Suppressor macrophage treated with lipopolysaccharide for 4 hours (primary cell): ENCODE results near the gene GRPEL2.

ENCODE experiments used
- DNase-seq: peaks from one replicate; pipeline ENCODE4 v3.0.0-alpha.2; 2020

The GRPEL2 gene, protein sequence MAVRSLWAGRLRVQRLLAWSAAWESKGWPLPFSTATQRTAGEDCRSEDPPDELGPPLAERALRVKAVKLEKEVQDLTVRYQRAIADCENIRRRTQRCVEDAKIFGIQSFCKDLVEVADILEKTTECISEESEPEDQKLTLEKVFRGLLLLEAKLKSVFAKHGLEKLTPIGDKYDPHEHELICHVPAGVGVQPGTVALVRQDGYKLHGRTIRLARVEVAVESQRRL

GRCh38 chr5:149345147-149345891, at the start of gene GRPEL2:
Gene GRPEL2, plus strand, starts transcription at chr5:149345499. Its CDS starts 41 bp downstream, at chr5:149345540.
- DNase-seq: peak; percentile 98

- DNase-seq: no peak
These were observed 47.8 kb upstream of the GRPEL2 start for GRCh38 chr5:149297340-149298025.

GRCh38 chr5:149298163-149298562, 47.1 kb upstream of the GRPEL2 start:
- DNase-seq: no peak

DNA sequence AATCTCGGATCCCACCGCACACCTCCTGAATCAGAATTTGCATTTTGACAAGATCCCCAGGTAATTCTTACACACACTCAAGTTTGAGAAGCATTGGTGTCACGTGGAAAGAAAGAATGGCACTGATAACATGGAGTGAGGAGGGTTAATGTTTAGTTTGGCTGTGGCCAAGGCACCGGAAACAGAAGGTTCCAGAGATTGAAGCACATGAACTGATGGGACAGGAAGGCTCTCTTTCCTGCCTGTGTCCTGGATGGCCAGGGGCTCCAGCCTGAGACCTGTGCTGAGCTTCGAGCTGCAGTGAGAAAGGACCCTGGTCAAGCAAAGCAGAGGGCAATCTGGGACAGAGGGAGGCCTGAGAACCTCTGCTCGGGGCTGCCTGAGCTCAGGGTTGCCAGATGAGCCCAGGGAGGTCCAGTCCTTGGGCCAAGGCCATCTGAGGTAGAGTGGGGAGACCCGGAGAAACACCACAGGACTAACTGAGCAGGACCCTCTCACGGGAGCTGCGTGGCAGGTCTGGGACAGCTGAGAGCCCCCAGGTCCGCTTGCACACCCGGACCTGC, 46.4 kb upstream of the GRPEL2 start:
- no peak for DNase-seq

DNA sequence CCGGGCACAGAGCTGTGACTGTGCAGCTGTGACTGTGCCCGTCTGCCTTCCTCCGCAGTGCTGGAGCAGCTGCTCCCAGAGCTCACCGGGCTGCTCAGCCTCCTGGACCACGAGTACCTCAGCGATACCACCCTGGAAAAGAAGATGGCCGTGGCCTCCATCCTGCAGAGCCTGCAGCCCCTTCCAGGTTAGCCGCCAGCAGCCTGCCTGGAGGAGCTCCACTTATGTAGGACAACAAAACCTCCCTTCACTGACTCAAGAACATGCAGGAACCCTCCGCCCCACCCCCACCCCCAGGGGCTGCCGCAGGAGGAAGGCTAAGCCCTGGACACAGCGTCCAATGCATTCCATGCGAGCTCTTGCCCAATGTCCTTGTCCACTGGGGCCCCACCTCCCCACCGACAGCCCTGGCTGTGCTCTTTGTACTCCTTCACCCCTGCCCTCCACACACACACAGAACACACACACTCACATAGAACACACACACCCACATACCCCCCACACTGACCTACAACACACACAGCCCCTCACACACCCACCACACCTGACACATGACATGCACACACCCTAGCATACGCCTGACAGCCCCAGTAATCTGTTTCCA, 45.7 kb upstream of the GRPEL2 start:
- DNase-seq: no peak

DNA sequence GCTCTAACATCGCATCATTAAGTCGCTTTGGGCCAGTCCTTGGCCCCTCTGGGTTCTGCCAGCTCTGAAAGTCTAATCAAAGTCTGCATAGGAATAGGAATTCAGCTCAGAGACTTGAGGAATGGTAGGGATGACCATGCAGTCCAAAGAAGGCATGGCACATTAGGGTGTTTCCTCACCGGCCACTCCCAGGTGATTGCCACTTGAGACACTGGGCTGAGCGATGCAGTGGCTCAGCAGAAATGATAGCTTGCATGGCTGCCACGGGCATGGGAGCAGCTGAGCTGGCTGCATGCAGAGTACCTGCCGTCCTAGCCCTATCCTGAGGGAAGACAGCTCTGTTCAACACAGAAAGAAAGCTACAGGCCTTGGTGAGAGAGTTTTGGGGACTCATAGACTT, 44.9 kb upstream of the GRPEL2 start:
- DNase-seq: no peak

- DNase-seq: no peak
These were observed 44.1 kb upstream of the GRPEL2 start for GRCh38 chr5:149301049-149301743.

DNA sequence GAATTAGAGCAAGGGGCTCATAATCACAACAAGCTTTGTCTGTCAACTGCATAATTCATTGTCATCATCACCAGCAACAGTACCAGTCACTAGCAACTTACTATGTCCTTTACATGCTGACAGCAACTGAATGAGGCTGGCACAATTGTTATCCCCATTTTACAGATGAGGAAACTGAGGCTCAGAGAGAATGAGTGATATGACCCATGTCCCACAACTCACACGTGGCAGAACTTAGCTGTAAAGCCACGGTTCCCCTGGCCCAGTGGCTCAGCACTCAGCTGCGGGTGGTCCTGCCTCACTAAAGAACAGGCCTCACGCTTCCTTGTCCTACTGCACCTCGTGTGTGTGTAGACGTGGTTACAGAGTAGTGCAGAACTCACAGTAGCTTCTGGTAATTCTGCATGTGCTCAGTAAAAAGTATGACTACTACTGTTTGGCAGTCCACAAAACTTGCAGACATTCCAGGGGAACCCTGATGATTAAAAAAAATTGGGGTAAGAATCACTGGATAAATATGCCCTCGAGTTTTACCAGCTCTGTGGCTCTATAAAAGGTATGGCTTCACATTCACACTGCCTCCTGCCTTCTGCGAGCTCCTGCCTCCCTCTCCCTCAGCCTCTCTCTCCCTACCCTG, 43.4 kb upstream of the GRPEL2 start:
- DNase-seq: no peak

DNA sequence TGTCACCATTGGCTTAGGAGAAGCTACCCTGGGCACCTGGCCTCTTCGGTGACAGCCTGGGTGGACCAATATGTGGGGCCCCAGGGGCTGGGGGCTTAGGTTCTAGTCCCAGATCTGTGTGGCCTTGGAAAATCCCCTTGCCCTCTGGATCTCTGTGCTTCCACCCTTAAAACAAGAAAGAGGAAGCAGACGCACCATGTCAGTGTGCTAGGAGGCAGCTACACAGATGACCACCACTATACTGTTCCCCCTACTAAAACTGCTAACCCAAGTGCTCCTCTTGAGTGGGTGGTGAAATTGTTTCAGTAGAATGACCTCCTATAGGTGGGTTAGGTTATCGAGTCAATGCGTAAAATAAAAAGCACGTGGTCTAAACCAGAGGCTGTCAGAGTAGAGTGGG, 42.7 kb upstream of the GRPEL2 start:
- peak; percentile 36 for DNase-seq

DNA sequence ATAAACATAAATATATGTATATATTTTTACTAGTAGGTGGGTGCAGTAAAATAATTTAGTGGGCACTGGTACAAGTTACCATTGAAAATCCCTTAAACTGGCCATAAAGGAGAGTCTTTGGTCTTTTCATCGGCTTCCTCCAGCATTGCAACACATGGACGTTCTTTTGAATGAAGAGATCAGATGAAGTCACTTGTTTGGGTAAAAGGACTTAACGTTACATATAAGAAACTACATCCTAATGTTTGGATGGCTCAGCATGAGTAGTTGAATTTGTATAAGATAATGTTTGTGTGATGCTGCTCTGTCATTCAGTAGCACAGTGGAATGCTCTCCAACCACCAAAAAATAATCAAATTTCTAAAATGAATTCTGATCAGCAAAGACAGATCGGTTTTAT, 42.1 kb upstream of the GRPEL2 start:
- DNase-seq: no peak

DNA sequence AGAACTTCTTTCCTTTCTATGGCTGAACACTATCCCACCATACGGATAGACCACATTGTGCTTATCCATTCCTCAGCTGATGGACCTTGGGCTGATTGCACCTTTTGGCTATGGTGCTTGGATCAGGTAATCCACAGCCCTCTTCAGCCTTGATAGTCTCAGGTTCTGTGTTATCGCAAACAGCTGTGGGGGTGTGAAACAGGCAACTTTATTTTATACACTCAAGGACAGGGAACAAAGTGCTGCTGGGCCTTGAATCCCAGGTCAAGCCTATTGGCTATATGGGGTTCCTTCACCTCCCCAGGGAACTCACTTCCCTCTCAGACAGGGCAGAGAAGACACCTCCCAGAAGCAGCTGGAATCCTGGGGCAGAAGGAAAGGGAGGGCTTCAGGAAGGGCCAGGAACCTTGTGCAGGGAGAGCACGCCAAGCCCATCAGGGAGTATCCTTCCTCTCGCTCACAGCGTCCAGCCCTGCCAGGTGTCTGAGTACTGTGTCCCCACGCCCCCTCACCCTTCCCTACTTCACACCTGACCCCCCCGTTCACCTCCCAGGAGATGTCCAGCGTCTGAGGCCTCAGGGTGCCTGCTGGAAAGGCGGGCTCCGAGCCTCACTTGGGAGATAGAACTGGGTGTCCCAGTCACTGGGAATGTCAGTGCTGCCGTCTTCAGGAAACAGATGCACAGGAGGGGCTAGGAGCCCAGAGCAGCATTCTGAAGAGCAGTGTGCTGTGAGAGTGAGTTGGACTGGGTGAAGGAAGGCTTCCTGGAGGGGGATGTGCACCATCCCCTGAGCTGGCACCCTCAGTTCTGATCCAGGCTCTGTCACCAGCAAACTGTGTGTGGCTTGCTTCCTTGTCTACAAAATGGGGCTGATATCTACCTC, 40.9 kb upstream of the GRPEL2 start:
- no peak for DNase-seq

DNA sequence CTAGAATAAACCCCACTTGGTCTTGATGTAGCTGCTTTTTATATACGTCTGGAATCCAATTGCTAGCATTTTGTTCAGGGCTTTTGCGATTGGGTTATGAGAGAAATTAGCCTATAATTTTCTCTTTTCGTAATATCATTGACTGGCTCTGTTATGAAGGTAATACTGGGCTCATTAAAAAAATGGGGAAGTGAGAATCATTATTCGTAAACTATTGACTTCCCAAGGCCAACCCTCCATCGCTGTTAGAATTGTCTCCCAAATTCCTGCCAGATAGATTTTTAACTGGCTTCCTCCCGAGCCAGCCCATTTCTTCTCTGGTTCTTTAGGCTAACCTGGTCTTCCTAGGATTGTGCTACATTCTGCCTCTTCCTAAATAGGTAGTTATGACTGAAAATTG, 35.9 kb upstream of the GRPEL2 start:
- no peak for DNase-seq

GRCh38 chr5:149310488-149310887, 34.8 kb upstream of the GRPEL2 start:
- no peak for DNase-seq

- no peak for DNase-seq
These were observed 34.2 kb upstream of the GRPEL2 start for GRCh38 chr5:149310947-149311658.

GRCh38 chr5:149313151-149313841, 32.0 kb upstream of the GRPEL2 start:
- no peak for DNase-seq

- no peak for DNase-seq
These were observed 30.7 kb upstream of the GRPEL2 start for GRCh38 chr5:149314571-149315111.

DNA sequence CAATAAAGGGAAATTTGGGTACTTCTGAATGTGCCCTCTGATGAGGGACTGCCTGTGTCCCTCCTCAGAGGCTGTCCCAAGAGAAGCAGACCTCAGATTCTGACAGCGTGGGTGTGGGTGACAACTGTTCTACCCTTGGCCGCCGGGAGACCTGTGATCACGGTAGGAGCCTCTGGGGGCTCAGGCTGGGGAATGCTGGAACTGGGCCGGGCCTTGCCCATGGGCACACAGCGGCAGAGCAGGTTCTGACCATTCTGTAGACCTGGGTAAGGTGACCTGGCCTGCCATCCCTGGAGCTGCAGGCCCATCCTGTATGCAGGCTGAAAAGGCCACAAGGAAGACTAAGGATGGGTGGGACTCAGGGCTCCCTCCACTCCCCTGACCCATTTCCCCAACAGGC, 29.5 kb upstream of the GRPEL2 start:
- no peak for DNase-seq

- DNase-seq: peak; percentile 31
These were observed 27.8 kb upstream of the GRPEL2 start for GRCh38 chr5:149317281-149318048.

GRCh38 chr5:149319174-149319573, 26.1 kb upstream of the GRPEL2 start:
- DNase-seq: no peak
